Stimulated activated memory B cell treated with anti-CD40 and anti-IgM and Interleukin-4, amounts not matched to agents 10 μg/mL and 1 μg/mL and 100 μg/mL, for 72 hours (primary cell): ENCODE data around the gene HIVEP3.
A peak's percentile ranks its signal among the peaks of the same experiment; 100 is the strongest.
"Not testable (repeated sequence)": the region's sequence is repeated elsewhere in the genome, so short reads cannot be mapped to it uniquely, and the experiment has no call there.

ENCODE experiments used
- ATAC-seq: fragments of 150-1000 bp; cut with Tn5 transposase; 2 replicates; pipeline ENCODE4 v1.10.0; 2021
- H3K27ac Mint-ChIP-seq: one replicate; pipeline ENCODE4 v1.8.0; 2022; ENCODE audit warnings: mild to moderate bottlenecking, mixed read lengths
- H3K27me3 Mint-ChIP-seq: one replicate; pipeline ENCODE4 v1.8.0; 2022; ENCODE audit warnings: mixed read lengths
- H3K36me3 Mint-ChIP-seq: one replicate; pipeline ENCODE4 v1.8.0; 2022; ENCODE audit warnings: mixed read lengths
- H3K4me1 Mint-ChIP-seq: one replicate; pipeline ENCODE4 v1.8.0; 2022; ENCODE audit warnings: mixed read lengths
- H3K4me3 Mint-ChIP-seq: one replicate; pipeline ENCODE4 v1.8.0; 2022; ENCODE audit warnings: mild to moderate bottlenecking, moderate library complexity, mixed read lengths
- H3K9me3 Mint-ChIP-seq: one replicate; pipeline ENCODE4 v1.8.0; 2022; ENCODE audit warnings: mixed read lengths

Gene HIVEP3

GRCh38 chr1:41707793-41708192 is 210.9 kb downstream of the HIVEP3 start:
- Mint-ChIP-seq H3K9me3 (no peaks in the 10 kb centered on the region), H3K27ac (no peak overlapping the region), H3K27me3 (no peaks in the 10 kb centered on the region), H3K36me3 (no peaks in the 10 kb centered on the region), H3K4me3 (no peak overlapping the region), H3K4me1 (peaks cover 33% of the 10 kb centered on the region)
- ATAC-seq = no peak

GRCh38 chr1:41705798-41706197 is 212.9 kb downstream of the HIVEP3 start:
- Mint-ChIP-seq H3K9me3 (no peaks in the 10 kb centered on the region), H3K4me3 (no peak overlapping the region), H3K36me3 (no peaks in the 10 kb centered on the region), H3K27me3 (no peaks in the 10 kb centered on the region), H3K4me1 (peaks cover 33% of the 10 kb centered on the region), H3K27ac (no peak overlapping the region)
- ATAC-seq = no peak

DNA sequence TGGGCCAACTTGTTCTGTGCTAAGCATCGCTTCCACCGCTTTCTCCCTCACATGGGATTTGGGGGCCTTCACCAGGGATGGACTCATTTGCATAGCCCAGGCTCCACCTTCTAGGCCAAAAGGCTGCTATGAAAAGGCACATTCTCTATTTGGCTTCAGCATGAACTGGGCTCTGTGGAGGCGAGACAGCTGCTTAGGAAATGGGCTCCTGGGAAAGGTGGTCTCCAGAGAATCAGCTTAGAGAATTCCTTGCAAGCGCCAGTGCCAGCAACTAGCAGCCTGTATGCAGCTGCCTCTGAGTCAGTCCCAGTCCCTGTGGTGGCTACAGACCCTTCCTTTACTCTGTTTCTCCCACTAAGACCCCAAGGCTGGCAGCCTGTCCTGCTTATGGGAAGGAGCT is 214.5 kb downstream of the HIVEP3 start:
- no peaks in the 10 kb centered on the region for H3K27me3 Mint-ChIP-seq
- no peak for ATAC-seq
- no peaks in the 10 kb centered on the region for H3K36me3 Mint-ChIP-seq
- H3K27ac Mint-ChIP-seq = no peak overlapping the region
- H3K4me1 Mint-ChIP-seq = peaks cover 32% of the 10 kb centered on the region
- H3K4me3 Mint-ChIP-seq = no peak overlapping the region
- no peaks in the 10 kb centered on the region for H3K9me3 Mint-ChIP-seq

- H3K4me3 Mint-ChIP-seq = no peak overlapping the region
- H3K36me3 Mint-ChIP-seq = no peaks in the 10 kb centered on the region
- no peaks in the 10 kb centered on the region for H3K27me3 Mint-ChIP-seq
- H3K4me1 Mint-ChIP-seq = peaks cover 35% of the 10 kb centered on the region
- no peak for ATAC-seq
- no peaks in the 10 kb centered on the region for H3K9me3 Mint-ChIP-seq
- H3K27ac Mint-ChIP-seq = no peak overlapping the region
These were observed 216.0 kb downstream of the HIVEP3 start for GRCh38 chr1:41702771-41703170.

DNA sequence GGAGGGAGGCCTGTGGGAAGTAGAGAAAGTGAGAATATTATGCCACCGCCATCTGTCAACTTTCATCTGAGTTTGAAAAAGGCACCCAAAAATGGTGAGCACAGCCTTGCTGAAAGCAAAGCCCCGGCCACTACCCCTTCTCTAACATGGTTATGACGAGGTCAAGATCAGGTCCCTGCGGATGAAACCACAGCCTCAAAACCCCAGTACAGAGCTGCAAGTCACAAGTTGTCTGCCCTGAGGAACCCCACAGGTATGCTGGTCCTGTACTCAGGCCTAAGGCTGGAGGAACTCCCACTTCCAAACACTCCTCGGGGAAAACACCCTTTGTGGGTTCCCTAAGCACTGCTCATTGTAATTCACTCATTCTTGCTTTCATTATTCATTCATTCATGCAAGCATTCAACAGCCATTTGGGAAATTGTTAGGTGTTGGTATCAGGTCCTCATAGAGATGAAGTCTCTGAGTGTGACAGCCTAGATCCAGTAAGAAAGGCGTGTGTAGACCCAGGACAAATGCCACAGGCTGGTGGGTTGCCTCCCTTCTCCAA is 217.7 kb downstream of the HIVEP3 start:
- H3K27me3 Mint-ChIP-seq = no peaks in the 10 kb centered on the region
- no peak overlapping the region for H3K27ac Mint-ChIP-seq
- no peak overlapping the region for H3K4me3 Mint-ChIP-seq
- no peak for ATAC-seq
- no peaks in the 10 kb centered on the region for H3K9me3 Mint-ChIP-seq
- H3K36me3 Mint-ChIP-seq = no peaks in the 10 kb centered on the region
- H3K4me1 Mint-ChIP-seq = peaks cover 30% of the 10 kb centered on the region

GRCh38 chr1:41700581-41700980 is 218.1 kb downstream of the HIVEP3 start:
- ATAC-seq = no peak
- no peaks in the 10 kb centered on the region for H3K36me3 Mint-ChIP-seq
- peaks cover 30% of the 10 kb centered on the region for H3K4me1 Mint-ChIP-seq
- H3K27ac Mint-ChIP-seq = peak overlapping the region; percentile 87
- H3K9me3 Mint-ChIP-seq = no peaks in the 10 kb centered on the region
- no peak overlapping the region for H3K4me3 Mint-ChIP-seq
- H3K27me3 Mint-ChIP-seq = no peaks in the 10 kb centered on the region

DNA sequence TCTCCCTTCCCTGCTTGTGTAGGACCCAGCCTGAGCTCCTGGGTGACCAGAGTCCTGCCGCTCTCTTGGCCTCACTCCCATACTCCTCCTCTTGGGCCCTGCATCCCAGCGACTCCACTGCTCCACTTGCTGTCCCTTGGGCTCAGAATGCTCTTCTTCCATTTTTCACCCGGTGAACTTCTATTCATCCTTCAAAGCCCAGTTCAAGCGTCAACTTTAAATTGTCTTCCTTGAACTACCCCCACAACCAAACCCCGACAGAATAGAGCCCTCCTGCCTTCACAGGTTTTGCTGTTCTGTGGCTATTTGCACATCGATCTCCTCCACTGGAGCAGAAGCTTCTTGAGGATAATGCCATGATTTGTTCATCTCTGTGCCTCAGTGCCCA is 218.9 kb downstream of the HIVEP3 start:
- Mint-ChIP-seq H3K4me1 (peaks cover 30% of the 10 kb centered on the region), H3K27ac (peak overlapping the region; percentile 87)
- ATAC-seq = no peak

GRCh38 chr1:41698916-41699860 is 219.5 kb downstream of the HIVEP3 start:
- Mint-ChIP-seq H3K9me3 (no peaks in the 10 kb centered on the region), H3K4me1 (peaks cover 30% of the 10 kb centered on the region), H3K27ac (peak overlapping the region; percentile 87), H3K27me3 (no peaks in the 10 kb centered on the region), H3K36me3 (no peaks in the 10 kb centered on the region), H3K4me3 (no peak overlapping the region)
- peak; percentile 98 for ATAC-seq

More for the DNA sequence above, 218.9 kb downstream of the HIVEP3 start:
- Mint-ChIP-seq H3K36me3 (no peaks in the 10 kb centered on the region), H3K9me3 (no peaks in the 10 kb centered on the region), H3K4me3 (no peak overlapping the region), H3K27me3 (no peaks in the 10 kb centered on the region)

DNA sequence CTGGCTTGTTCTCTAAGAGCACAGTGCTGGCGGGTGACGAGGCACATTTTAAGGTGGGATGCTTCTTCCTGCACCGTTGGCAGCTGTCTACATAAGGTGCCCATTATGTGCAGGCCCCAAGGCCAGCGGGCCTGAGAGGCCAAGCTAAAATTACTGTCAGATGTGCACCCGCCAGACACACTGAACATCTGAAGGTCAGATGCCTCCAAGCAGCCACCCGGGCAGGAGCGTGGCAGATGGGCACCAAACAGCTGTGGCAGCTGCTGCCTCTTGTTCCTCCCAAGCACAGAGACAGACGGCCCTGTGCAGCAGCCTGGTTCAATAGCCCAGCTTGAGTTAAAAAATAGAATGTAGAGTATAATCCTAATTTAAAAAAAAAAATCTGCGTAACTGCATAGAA is 222.3 kb downstream of the HIVEP3 start:
- H3K4me1 Mint-ChIP-seq = peaks cover 30% of the 10 kb centered on the region
- no peak for ATAC-seq
- no peaks in the 10 kb centered on the region for H3K36me3 Mint-ChIP-seq
- no peaks in the 10 kb centered on the region for H3K9me3 Mint-ChIP-seq
- no peaks in the 10 kb centered on the region for H3K27me3 Mint-ChIP-seq
- H3K27ac Mint-ChIP-seq = no peak overlapping the region
- H3K4me3 Mint-ChIP-seq = no peak overlapping the region

DNA sequence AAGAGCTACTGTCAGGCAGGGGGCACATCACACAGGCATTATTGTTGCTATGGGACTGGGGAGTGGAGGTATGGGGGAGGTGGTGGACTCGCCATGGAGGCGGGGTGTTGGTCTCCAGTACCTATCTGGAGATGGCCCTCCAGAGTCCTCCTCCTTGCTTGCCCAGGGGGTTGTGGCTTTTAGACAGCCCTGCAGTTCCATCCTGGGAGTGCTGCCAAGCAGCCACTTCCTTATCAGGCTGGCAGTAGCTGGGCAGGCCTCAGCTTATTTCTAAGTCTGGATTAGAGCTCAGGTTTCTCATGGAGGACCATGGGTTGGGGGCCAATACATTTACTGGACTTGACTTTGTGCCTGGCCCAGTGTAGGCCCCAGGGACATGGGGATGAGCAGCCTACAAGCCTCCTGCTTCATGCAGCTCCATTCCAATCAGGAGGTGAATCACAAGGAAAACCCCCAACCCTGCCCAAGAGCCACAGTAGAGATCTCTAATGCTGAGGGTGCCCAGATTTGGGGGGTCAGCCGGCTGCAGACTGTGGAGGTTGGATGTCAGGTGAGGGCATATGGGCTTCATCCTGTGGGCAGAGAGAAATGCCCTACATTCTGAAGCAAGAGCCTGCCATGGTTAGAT is 223.5 kb downstream of the HIVEP3 start:
- H3K27ac Mint-ChIP-seq = no peak overlapping the region
- H3K4me1 Mint-ChIP-seq = peaks cover 31% of the 10 kb centered on the region
- H3K27me3 Mint-ChIP-seq = no peaks in the 10 kb centered on the region
- H3K9me3 Mint-ChIP-seq = no peaks in the 10 kb centered on the region
- no peak overlapping the region for H3K4me3 Mint-ChIP-seq
- H3K36me3 Mint-ChIP-seq = no peaks in the 10 kb centered on the region
- no peak for ATAC-seq

GRCh38 chr1:41691966-41692365 is 226.8 kb downstream of the HIVEP3 start:
- peaks cover 29% of the 10 kb centered on the region for H3K4me1 Mint-ChIP-seq
- not testable (repeated sequence) for H3K27me3 Mint-ChIP-seq, H3K36me3 Mint-ChIP-seq, H3K9me3 Mint-ChIP-seq, H3K4me3 Mint-ChIP-seq, ATAC-seq, H3K27ac Mint-ChIP-seq

DNA sequence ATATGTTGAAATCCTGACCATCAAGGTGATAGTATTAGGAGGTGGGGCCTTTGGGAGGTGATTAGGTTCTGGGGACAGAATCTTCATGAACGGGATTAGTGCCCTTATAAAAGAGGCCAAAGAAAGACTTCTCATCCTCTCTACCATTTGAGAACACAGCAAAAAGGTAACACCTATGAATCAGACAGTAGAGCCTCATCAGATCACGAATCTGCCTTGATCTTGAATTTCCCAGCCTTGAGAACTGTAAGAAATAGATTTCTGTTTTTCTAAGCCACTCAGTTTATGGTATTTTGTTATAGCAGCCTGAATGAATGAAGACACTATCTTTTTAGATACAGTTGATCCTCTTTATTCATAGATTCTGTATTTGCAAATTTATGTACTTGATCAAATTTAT is 227.3 kb downstream of the HIVEP3 start:
- no peak overlapping the region for H3K27ac Mint-ChIP-seq
- ATAC-seq = no peak
- no peaks in the 10 kb centered on the region for H3K36me3 Mint-ChIP-seq
- H3K4me1 Mint-ChIP-seq = peaks cover 34% of the 10 kb centered on the region
- no peaks in the 10 kb centered on the region for H3K27me3 Mint-ChIP-seq
- no peaks in the 10 kb centered on the region for H3K9me3 Mint-ChIP-seq
- H3K4me3 Mint-ChIP-seq = no peak overlapping the region

GRCh38 chr1:41690331-41690730 is 228.4 kb downstream of the HIVEP3 start:
- Mint-ChIP-seq H3K36me3 (no peaks in the 10 kb centered on the region), H3K27me3 (no peaks in the 10 kb centered on the region), H3K4me1 (peaks cover 34% of the 10 kb centered on the region), H3K9me3 (no peaks in the 10 kb centered on the region), H3K4me3 (no peak overlapping the region), H3K27ac (peak overlapping the region; percentile 9)
- no peak for ATAC-seq

- Mint-ChIP-seq H3K27ac (peak overlapping the region; percentile 9), H3K27me3 (no peaks in the 10 kb centered on the region), H3K4me1 (peaks cover 41% of the 10 kb centered on the region), H3K9me3 (no peaks in the 10 kb centered on the region), H3K4me3 (no peak overlapping the region), H3K36me3 (no peaks in the 10 kb centered on the region)
- ATAC-seq = no peak
These were observed 229.2 kb downstream of the HIVEP3 start for GRCh38 chr1:41689558-41689981.

- no peaks in the 10 kb centered on the region for H3K9me3 Mint-ChIP-seq
- H3K4me1 Mint-ChIP-seq = peaks cover 45% of the 10 kb centered on the region
- H3K27me3 Mint-ChIP-seq = no peaks in the 10 kb centered on the region
- ATAC-seq = no peak
- peak overlapping the region; percentile 10 for H3K27ac Mint-ChIP-seq
- H3K4me3 Mint-ChIP-seq = no peak overlapping the region
- H3K36me3 Mint-ChIP-seq = no peaks in the 10 kb centered on the region
These were observed 229.6 kb downstream of the HIVEP3 start for GRCh38 chr1:41689139-41689538.

- Mint-ChIP-seq H3K27ac (peak overlapping the region; percentile 17), H3K36me3 (no peaks in the 10 kb centered on the region), H3K4me1 (peaks cover 62% of the 10 kb centered on the region), H3K27me3 (no peaks in the 10 kb centered on the region), H3K4me3 (no peak overlapping the region), H3K9me3 (no peaks in the 10 kb centered on the region)
- peak; percentile 42 for ATAC-seq
These were observed 231.7 kb downstream of the HIVEP3 start for GRCh38 chr1:41687007-41687406.
